Small intestine (tissue), 7 donors: ENCODE data around the gene SMIM1. TPM values are rescaled to one million over a fixed set of nuclear protein-coding genes. Genes with fewer than 3 reads are reported as not detected.
A peak's percentile ranks its signal among the peaks of the same experiment; 100 is the strongest.
"Not testable (repeated sequence)": the region's sequence is repeated elsewhere in the genome, so short reads cannot be mapped to it uniquely, and the experiment has no call there.

Experiments used
- DNase-seq, 2 donors: peaks; one replicate each; pipeline versions ENCODE4 v3.0.0 to v3.0.0-alpha.2; 2013
- FAIRE-seq: peaks from 2 replicates; lab custom pipeline; 2012; peaks lifted over from hg19 to GRCh38; lab: Jason Lieb, UNC
- H3K27ac ChIP-seq, 3 donors: one replicate each; pipeline ENCODE4 v1.5.1; 2013; ENCODE audit warnings: low read length in 2 of 3, mild to moderate bottlenecking in 2 of 3, control low read depth in 1 of 3, inconsistent platforms in 1 of 3, low read depth in 1 of 3, moderate library complexity in 1 of 3
- H3K27me3 ChIP-seq, 3 donors: one replicate each; pipeline ENCODE4 v1.6.1; 2013; ENCODE audit warnings: low read length in 3 of 3, inconsistent platforms in 1 of 3; ENCODE audit not compliant: control insufficient read depth in 3 of 3, insufficient read depth in 3 of 3
- H3K36me3 ChIP-seq, 3 donors: one replicate each; pipeline ENCODE4 v1.6.1; 2013; ENCODE audit warnings: low read length in 3 of 3, inconsistent platforms in 1 of 3, low read depth in 1 of 3, mild to moderate bottlenecking in 1 of 3, moderate library complexity in 1 of 3; ENCODE audit not compliant: control insufficient read depth in 3 of 3, insufficient read depth in 2 of 3
- H3K4me1 ChIP-seq, 3 donors: one replicate each; pipeline ENCODE4 v1.6.1; 2013; ENCODE audit warnings: low read length in 2 of 3, inconsistent platforms in 1 of 3, low read depth in 1 of 3, mild to moderate bottlenecking in 1 of 3, moderate library complexity in 1 of 3; ENCODE audit not compliant: control insufficient read depth in 3 of 3, insufficient read depth in 2 of 3
- H3K4me3 ChIP-seq, 3 donors: one replicate each; pipeline ENCODE4 v1.5.1; 2013; ENCODE audit warnings: low read length in 3 of 3, control low read depth in 1 of 3, inconsistent platforms in 1 of 3, low read depth in 1 of 3, mild to moderate bottlenecking in 1 of 3, moderate library complexity in 1 of 3
- H3K9me3 ChIP-seq, 2 donors: one replicate each; pipeline ENCODE4 v1.6.1; 2013; ENCODE audit warnings: low read depth in 1 of 2, low read length in 1 of 2; ENCODE audit not compliant: control insufficient read depth in 2 of 2, insufficient read depth in 1 of 2
- WGBS, 3 donors: extraction: QIAGEN DNeasy Blood & Tissue Kit; methylation state at CpG; one replicate each; pipeline ENCODE4 v1.1.7; 2013; 5-methylcytosine and 5-hydroxymethylcytosine counted together
- polyA plus RNA-seq, 4 donors: library from polyadenylated mRNA; stranded (reverse) in 3 of 4; unstranded in 1 of 4; fragments of 200-250 nt in 3 of 4; fragments of 120-200 nt in 1 of 4; gene quantifications; one replicate each; pipeline versions ENCODE4 v1.2.1 to v1.2.3, GENCODE V29; 2013
- donor health status: healthy with polysubstance abuse.
- donor health status: control.
- donor health status: control.
- donor health status: Bipolar disorder and iron deficiency.
- donor health status: healthy.

Gene SMIM1
- polyA plus RNA-seq, 4 donors: 2.1 to 89.2 TPM; not detected in 2

GRCh38 chr1:3795453-3796214, 23.1 kb downstream of the SMIM1 start:
- H3K27me3 ChIP-seq: no peaks in the 10 kb centered on the region
- H3K27ac ChIP-seq: peak overlapping the region in 1 of 3 donors; percentile 58
- 1 to 4% (median 2%) methylated on average over 43 to 53 of the region's 53 CpGs for WGBS, 3 donors
- no peak for FAIRE-seq
- peaks cover 0 to 9% (median 0%) of the 10 kb centered on the region in 3 donors for H3K36me3 ChIP-seq
- H3K4me1 ChIP-seq: peaks cover 0 to 7% (median 0%) of the 10 kb centered on the region in 3 donors
- peak overlapping the region; percentile 67 to 94 (median 69) for H3K4me3 ChIP-seq
- peaks cover 0 to 3% of the 10 kb centered on the region in 2 donors for H3K9me3 ChIP-seq
- peak in 1 of 2 donors; percentile 22 for DNase-seq

GRCh38 chr1:3796215-3797061, 23.9 kb downstream of the SMIM1 start, which contains the start of gene LRRC47:
Gene LRRC47, minus strand, starts transcription at chr1:3796498. Its CDS starts 22 bp downstream, at chr1:3796476.
- FAIRE-seq (no peak), DNase-seq (peak; percentile 94 to 97)
- Histone ChIP-seq H3K4me1 (peaks cover 0 to 7% (median 0%) of the 10 kb centered on the region in 3 donors), H3K27ac (peak within 1 kb of the TSS in 2 of 3 donors; percentile 45 to 58), H3K4me3 (peak within 1 kb of the TSS; percentile 67 to 94 (median 69)), H3K9me3 (peaks cover 0 to 6% of the 10 kb centered on the region in 2 donors), H3K36me3 (peaks cover 0 to 3% (median 0%) of the 10 kb centered on the region in 3 donors), H3K27me3 (no peaks in the 10 kb centered on the region)
- WGBS, 3 donors: 2 to 4% (median 4%) methylated on average over 46 to 60 of the region's 60 CpGs

GRCh38 chr1:3799976-3800685, 27.6 kb downstream of the SMIM1 start:
- WGBS, 3 donors: 88 to 90% (median 90%) methylated on average over 11 of the region's 11 CpGs
- Histone ChIP-seq H3K9me3 (peaks cover 0 to 6% of the 10 kb centered on the region in 2 donors), H3K36me3 (no peaks in the 10 kb centered on the region), H3K4me1 (peaks cover 0 to 1% (median 0%) of the 10 kb centered on the region in 3 donors), H3K4me3 (no peak overlapping the region), H3K27ac (no peak overlapping the region), H3K27me3 (no peaks in the 10 kb centered on the region)
- DNase-seq: no peak
- FAIRE-seq: no peak

- H3K36me3 ChIP-seq, H3K4me3 ChIP-seq, FAIRE-seq, DNase-seq, H3K27ac ChIP-seq, H3K4me1 ChIP-seq, H3K27me3 ChIP-seq, H3K9me3 ChIP-seq: not testable (repeated sequence)
- WGBS, 3 donors: 77 to 84% (median 81%) methylated on average over 3 of the region's 3 CpGs
Observed at GRCh38 chr1:3800795-3801194, 28.2 kb downstream of the SMIM1 start.

- no peaks in the 10 kb centered on the region for H3K36me3 ChIP-seq
- no peak overlapping the region for H3K27ac ChIP-seq
- H3K4me3 ChIP-seq: no peak overlapping the region
- no peaks in the 10 kb centered on the region for H3K4me1 ChIP-seq
- WGBS, 3 donors: 49 to 73% (median 69%) methylated on average over 19 of the region's 19 CpGs
- DNase-seq (peak in 1 of 2 donors; percentile 24), FAIRE-seq (no peak)
- no peaks in the 10 kb centered on the region for H3K27me3 ChIP-seq
- H3K9me3 ChIP-seq: peaks cover 0 to 10% of the 10 kb centered on the region in 2 donors
Observed at GRCh38 chr1:3803905-3804626, 31.5 kb downstream of the SMIM1 start.

GRCh38 chr1:3804627-3804944, 32.0 kb downstream of the SMIM1 start:
- H3K27ac ChIP-seq, H3K4me1 ChIP-seq, H3K4me3 ChIP-seq, H3K27me3 ChIP-seq, H3K36me3 ChIP-seq, DNase-seq, FAIRE-seq: not testable (repeated sequence)
- WGBS, 3 donors: 65 to 71% (median 71%) methylated on average over 7 of the region's 7 CpGs
- peaks cover 0 to 10% of the 10 kb centered on the region in 2 donors for H3K9me3 ChIP-seq

- Histone ChIP-seq H3K27me3 (no peaks in the 10 kb centered on the region), H3K27ac (no peak overlapping the region), H3K9me3 (peaks cover 0 to 8% of the 10 kb centered on the region in 2 donors), H3K4me1 (no peaks in the 10 kb centered on the region), H3K4me3 (no peak overlapping the region), H3K36me3 (no peaks in the 10 kb centered on the region)
- 71 to 84% (median 84%) methylated on average over 11 of the region's 11 CpGs for WGBS, 3 donors
- FAIRE-seq: no peak
- no peak for DNase-seq
Observed at GRCh38 chr1:3805038-3805437, 32.5 kb downstream of the SMIM1 start.
